ENCODE data around the gene PAX5.

Gene PAX5

GRCh38 chr9:36959681-36960574 lies 74.1 kb downstream of the PAX5 start:
- FAIRE-seq (no peak), DNase-seq (ENCODE audit: insufficient read length, low spot score) (no peak)
- no peak for TF ChIP-seq POLR2A (IDR thresholded peaks at IDR 0.05; ENCODE audit: low read depth, low read length)

GRCh38 chr9:36956908-36957307 lies 77.2 kb downstream of the PAX5 start:
- no peak for FAIRE-seq
- TF ChIP-seq POLR2A (IDR thresholded peaks at IDR 0.05; ENCODE audit: low read depth, low read length), result no peak
- no peak for DNase-seq (ENCODE audit: insufficient read length, low spot score)

GRCh38 chr9:36950389-36950788 lies 83.7 kb downstream of the PAX5 start:
- no peak for TF ChIP-seq POLR2A (IDR thresholded peaks at IDR 0.05; ENCODE audit: low read depth, low read length)
- FAIRE-seq, result no peak
- no peak for DNase-seq (ENCODE audit: insufficient read length, low spot score)

GRCh38 chr9:36949466-36949865 lies 84.6 kb downstream of the PAX5 start:
- no peak for DNase-seq (ENCODE audit: insufficient read length, low spot score)

GRCh38 chr9:36948051-36948450 lies 86.0 kb downstream of the PAX5 start:
- no peak for DNase-seq (ENCODE audit: insufficient read length, low spot score)
- no peak for FAIRE-seq
- TF ChIP-seq POLR2A (IDR thresholded peaks at IDR 0.05; ENCODE audit: low read depth, low read length), result no peak

More at GRCh38 chr9:36949466-36949865, 84.6 kb downstream of the PAX5 start:
- no peak for FAIRE-seq
- TF ChIP-seq POLR2A (IDR thresholded peaks at IDR 0.05; ENCODE audit: low read depth, low read length), result no peak

GRCh38 chr9:36946653-36947052 lies 87.4 kb downstream of the PAX5 start:
- DNase-seq (ENCODE audit: insufficient read length, low spot score) (no peak), FAIRE-seq (no peak)
- no peak for TF ChIP-seq POLR2A (IDR thresholded peaks at IDR 0.05; ENCODE audit: low read depth, low read length)

- no peak for TF ChIP-seq POLR2A (IDR thresholded peaks at IDR 0.05; ENCODE audit: low read depth, low read length)
- no peak for FAIRE-seq
- no peak for DNase-seq (ENCODE audit: insufficient read length, low spot score)
Observed at GRCh38 chr9:36945999-36946398, 88.1 kb downstream of the PAX5 start.

- no peak for FAIRE-seq
- TF ChIP-seq POLR2A (IDR thresholded peaks at IDR 0.05; ENCODE audit: low read depth, low read length), result no peak
- no peak for DNase-seq (ENCODE audit: insufficient read length, low spot score)
Observed at GRCh38 chr9:36942891-36943290, 91.2 kb downstream of the PAX5 start.

GRCh38 chr9:36941441-36941840 lies 92.6 kb downstream of the PAX5 start:
- no peak for DNase-seq (ENCODE audit: insufficient read length, low spot score)
- FAIRE-seq, result no peak
- no peak for TF ChIP-seq POLR2A (IDR thresholded peaks at IDR 0.05; ENCODE audit: low read depth, low read length)

- DNase-seq (ENCODE audit: insufficient read length, low spot score), result no peak
- no peak for FAIRE-seq
- no peak for TF ChIP-seq POLR2A (IDR thresholded peaks at IDR 0.05; ENCODE audit: low read depth, low read length)
Observed at GRCh38 chr9:36940881-36941280, 93.2 kb downstream of the PAX5 start.

- no peak for DNase-seq (ENCODE audit: insufficient read length, low spot score)
- no peak for FAIRE-seq
Observed at GRCh38 chr9:36940500-36940853, 93.6 kb downstream of the PAX5 start.

GRCh38 chr9:36939655-36940499 lies 94.2 kb downstream of the PAX5 start:
- TF ChIP-seq POLR2A (IDR thresholded peaks at IDR 0.05; ENCODE audit: low read depth, low read length), result no peak
- DNase-seq (ENCODE audit: insufficient read length, low spot score) (no peak), FAIRE-seq (no peak)

More at GRCh38 chr9:36940500-36940853, 93.6 kb downstream of the PAX5 start:
- TF ChIP-seq POLR2A (IDR thresholded peaks at IDR 0.05; ENCODE audit: low read depth, low read length), result no peak

GRCh38 chr9:36939214-36939613 lies 94.9 kb downstream of the PAX5 start:
- FAIRE-seq, result no peak
- no peak for TF ChIP-seq POLR2A (IDR thresholded peaks at IDR 0.05; ENCODE audit: low read depth, low read length)
- no peak for DNase-seq (ENCODE audit: insufficient read length, low spot score)

GRCh38 chr9:36938617-36939016 lies 95.5 kb downstream of the PAX5 start:
- TF ChIP-seq POLR2A (IDR thresholded peaks at IDR 0.05; ENCODE audit: low read depth, low read length), result no peak

More at GRCh38 chr9:36938617-36939016, 95.5 kb downstream of the PAX5 start:
- no peak for DNase-seq (ENCODE audit: insufficient read length, low spot score)
- FAIRE-seq, result no peak
